SIG-M5 treated with dmso at 0.1 percent for 504 hours (cell line): ENCODE results near the gene NUCKS1.

Experiments
- DNase-seq: peaks from one replicate; lab custom pipeline; 2025; ENCODE audit not compliant: unreplicated experiment; lab: John Stamatoyannopoulos, UW

The NUCKS1 gene, protein sequence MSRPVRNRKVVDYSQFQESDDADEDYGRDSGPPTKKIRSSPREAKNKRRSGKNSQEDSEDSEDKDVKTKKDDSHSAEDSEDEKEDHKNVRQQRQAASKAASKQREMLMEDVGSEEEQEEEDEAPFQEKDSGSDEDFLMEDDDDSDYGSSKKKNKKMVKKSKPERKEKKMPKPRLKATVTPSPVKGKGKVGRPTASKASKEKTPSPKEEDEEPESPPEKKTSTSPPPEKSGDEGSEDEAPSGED

DNA sequence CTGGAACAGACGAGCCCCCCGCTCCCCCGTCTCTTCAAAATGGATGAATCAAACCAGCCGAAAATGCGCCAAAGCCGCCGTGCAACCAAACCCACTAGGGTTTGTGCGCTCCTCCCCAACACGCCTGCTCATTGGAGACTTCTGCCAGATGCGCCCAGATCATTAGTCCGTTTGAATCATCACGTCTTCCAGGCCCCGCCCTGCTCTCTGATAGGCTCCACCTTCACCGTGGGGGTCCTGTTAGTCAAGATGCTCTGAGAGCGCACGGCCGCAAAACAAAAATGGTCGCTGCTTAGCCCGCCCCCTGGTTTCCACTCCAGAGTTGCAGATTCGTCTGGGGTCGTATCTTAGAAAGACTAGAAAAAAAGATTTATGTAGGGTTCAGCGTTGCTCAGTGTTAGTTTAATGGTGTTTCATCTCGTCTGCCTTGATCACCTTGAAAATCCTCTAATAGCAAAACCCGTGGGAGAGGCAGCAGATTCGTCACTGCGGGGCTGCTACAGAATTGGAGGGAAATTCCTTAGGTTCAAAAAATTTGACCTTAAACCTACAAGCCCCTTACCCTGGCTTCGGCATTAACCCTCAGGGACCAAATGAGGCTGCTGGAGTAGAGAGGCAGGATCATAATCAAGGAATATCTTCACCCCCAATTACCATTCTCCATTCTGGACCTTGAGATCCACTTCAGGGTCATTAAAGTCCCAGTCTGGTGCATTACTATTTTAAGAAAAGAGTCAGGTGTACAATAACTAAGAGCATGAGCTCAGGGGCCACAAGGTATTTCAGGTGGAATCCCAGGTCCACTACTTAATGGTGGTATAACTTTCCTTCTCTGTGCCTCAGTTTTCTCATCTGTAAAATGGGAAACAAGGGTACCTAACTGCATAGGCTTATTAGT lies at the start of gene NUCKS1:
Gene NUCKS1 (minus strand): TSS at position 45 of the 898 bp plus-strand sequence. CDS start 209 bp downstream, outside the sequence.
- peak; percentile 100 for DNase-seq

DNA sequence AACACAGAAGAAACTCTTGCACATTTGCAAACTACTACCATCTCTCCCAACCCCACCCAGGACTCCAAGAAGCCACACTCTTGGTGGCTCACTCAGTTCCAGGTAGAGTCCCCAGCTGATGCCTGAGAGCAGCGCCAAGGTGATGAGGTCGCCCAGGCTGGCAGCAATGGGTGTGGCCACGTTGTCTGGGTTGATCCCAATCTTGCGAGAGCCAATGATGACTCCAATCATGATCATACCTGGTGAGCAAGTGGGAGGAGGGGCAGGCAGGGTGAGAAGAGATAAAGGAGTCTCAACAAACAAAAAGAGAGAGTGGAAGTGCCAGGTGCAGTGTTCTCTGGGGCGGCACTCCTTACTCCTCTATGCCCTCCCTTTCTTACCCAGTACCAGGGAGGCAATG lies 48.6 kb upstream of the NUCKS1 start:
- DNase-seq = no peak

DNA sequence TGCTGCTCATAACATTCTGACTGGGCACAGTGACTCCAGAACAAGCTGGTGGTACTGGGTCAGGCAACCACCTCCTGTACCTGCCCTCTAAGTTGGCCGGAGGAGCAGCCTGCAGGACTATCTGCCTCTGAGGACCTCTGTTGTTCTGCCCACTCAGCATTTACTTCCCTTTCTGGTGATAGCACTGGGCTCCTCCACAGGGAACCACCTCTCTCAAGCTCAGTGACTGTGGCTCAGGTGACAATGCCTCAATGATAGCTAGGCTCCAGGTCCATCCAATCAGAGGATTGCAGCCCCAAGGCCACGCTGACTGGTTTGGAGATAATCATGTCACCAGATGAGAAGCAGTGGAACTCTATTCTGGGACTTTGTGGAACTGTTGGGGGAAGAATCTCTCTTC lies 47.2 kb upstream of the NUCKS1 start:
- DNase-seq = no peak

DNA sequence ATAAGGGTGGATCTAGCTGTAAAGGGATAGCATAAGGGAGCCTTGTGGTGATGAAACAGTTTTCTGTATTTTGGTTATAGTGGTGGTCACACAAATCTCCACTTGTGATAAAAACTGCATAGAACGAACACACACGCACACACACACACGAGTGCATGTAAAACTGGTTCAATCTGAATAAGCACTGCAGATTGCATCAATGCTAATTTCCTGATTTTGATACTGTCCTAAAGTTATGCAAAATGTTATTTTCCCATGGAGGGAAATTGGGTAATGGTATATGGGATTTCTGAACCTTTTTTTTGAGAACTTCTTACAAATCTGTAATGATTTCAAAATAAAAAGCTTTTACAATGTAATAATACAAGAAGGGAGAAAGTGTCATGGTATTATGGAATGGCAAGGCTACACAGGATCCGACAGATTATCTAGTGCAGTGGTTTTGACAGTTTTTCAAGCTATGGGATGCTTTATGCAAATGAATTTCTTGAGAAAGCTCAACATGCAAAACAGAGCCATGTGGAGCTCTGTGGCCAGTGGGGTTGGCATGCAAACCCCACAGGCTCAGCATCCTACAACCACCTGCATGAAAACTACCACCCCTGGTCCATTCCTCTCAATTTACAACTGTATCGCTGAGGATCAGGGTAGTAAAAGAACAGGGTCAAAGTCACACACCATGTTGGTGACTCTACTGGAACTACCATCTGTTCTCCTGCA lies 44.2 kb upstream of the NUCKS1 start:
- no peak for DNase-seq

DNA sequence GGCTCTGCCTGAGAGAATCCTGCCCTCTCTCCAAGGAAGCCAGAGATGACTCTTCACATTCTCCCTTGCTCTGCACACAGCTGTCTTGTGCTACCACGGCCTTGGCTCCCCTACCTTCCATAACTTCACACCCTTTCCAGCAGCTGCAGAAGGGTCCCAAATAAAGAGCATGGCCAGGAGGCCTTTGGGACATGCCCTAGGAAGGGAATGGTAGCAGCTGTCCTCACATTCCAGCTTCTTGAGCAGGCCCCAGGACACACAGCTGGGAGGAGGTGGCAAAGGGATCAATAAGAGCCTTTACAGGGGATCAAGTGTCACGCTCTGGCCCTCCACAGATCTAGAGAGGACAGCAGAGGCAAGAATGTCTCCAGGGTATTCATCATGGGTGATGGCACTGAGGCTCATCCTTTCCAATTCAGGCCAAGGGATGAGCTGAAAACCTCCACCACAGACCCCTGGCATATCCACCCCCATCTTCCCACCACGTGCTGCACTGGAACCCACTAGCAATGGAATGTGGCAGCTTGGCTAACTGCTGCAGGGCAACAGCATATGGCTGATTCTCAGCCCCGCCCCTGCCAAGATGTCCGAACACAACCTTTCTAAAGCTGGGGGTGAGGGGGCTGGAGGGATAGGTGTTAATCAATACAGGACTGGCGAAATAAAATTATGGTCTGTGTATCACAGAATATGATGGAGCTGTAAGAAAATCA lies 43.1 kb upstream of the NUCKS1 start:
- DNase-seq = no peak

DNA sequence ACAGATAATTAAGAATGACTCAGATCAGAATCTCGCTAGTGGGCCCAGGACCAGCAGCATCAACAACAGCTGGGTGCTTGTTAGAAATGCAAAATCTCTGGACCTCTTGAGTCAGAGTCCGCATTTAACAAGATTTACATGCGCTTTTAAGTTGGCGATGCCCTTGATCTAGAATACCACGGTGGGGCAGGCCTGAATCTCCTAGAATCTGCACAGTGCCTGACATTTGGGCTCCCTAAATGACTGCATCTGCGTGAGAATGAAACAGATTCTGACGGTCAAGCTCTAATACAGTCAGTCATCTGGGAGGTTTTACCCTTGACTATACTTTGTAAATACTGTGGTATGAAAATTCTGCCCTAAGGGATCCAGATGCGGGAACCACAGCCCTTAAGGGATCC lies 42.5 kb upstream of the NUCKS1 start:
- DNase-seq = no peak

DNA sequence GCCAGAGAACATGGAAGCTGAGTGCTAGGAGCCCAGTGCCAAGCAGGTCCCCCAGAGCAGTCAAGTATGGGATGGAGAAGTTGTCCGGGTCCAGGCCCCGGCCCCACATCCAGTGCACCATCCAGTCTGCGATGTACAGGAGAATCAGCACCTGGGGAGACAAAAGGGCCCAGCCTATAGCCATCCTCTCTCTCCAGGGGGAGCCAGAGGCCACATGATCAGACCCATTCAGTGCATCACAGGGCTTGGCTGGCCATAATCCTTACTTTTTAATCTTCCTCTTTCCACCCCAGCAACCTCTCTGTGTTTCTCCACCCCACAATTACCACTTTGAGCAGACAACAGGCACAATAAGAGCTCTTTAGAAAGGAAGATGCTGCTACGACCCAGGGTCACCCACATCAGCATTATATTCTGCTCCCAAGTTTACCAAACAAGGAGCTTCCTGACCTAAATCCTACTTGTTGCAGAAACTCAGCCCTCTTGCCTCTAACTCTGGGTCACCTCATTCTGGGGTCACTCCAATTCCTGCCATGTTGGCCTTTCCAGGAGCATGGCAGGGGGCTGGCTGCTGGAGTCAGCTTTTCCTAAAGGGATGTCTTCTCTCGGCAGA lies 41.7 kb upstream of the NUCKS1 start:
- DNase-seq = peak; percentile 79

DNA sequence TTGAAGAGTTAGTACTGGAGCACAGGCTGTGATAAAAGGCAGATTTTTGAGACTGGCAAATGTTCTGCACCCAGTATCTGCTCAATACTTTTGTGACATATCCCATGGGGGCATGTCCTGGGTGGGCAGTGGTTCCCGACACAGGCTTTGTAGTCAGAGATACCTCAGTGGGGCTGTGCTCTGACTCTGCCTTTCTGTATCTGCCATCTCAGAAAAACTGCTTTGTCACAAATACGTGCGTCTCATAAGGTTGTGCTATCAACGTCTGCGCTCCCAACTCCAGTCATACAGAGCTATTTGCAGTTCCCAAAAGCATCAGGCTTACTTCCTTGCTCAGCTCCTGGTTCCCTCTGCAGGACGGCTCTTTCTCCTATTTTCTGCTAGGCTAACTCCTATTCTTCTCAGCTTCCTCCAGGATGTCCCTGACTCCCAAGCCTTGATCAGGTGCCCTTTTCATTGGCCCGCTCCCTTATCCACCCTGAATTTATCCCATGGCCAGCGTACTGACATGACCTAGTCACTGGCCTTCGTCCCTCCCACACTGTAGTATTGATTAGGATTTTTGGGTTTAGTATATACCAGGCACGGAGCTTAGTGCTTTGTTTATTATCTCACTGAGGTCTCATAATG lies 37.4 kb upstream of the NUCKS1 start:
- no peak for DNase-seq

DNA sequence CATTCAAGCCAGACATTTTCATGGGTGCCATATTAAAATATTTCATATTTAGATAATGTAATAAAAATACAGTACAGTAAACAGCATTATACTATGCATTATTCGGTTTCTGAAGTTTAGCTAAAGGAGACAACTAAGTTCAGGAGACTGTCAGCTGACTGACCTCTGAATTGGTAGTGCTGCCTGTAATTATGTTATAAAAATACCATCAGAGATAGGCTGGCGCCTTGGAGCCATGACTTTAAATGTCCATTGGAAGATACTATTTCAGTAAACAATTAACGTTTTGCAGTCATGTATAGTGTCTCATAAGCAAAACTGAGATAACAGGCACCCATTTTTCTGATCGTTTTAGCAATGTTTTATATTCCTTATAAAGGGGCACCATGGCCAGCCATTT lies 36.6 kb upstream of the NUCKS1 start:
- DNase-seq = no peak

DNA sequence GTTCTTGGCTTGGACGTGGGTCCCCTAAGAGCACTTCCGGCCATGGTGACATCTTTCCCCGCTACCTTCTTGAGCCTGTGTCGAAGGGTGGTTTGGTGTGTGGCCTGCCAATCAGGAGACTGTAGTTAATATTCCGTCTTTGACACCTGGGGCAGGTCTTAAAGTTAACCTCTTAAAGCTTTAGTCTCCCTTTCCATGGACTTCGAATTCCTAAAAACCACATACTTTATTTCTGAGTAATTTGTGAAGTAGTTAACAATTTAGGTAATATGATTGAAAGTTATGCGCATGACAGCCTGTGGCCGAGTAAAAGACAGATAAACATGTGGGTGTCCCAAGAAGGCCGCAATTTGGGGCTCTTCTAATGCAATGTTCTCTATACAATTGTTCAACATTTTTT lies 35.5 kb upstream of the NUCKS1 start:
- no peak for DNase-seq

DNA sequence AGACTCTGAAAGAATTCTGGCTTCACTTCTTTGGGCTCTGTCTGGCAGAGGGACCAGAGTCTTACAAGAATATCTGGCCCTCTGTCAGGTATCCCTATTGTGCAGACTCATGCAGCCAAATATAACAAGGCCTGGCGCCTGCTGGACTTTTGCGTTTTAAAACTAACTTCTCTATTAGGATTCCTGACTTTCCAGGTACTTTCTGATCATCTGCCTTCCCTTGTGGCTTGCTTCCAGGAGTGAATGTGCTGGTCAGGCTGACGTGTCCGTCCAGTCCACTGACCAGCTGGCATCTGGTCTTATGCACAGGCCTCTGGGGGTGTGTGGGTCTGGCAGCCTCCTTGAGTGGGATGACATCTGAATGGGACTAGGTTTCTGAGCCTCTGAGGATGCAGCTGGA lies 33.9 kb upstream of the NUCKS1 start:
- DNase-seq = no peak

DNA sequence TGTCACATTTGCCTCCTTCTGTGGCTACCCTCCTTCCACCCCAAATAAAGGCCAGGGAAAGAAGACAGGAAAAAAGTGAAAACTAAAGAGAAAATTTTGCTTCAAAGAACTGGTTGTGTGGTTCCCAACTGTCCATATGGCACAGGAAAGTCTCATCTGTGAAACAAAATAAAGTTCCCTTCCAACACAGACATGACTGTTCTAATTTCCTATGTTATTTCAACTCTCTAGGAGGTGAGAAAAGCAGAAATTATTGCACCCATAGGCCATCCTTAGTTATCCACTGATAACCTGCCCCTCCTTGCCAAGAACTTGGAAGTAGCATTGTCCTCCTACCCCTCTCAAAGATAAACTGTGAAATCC lies 33.4 kb upstream of the NUCKS1 start:
- DNase-seq = no peak

DNA sequence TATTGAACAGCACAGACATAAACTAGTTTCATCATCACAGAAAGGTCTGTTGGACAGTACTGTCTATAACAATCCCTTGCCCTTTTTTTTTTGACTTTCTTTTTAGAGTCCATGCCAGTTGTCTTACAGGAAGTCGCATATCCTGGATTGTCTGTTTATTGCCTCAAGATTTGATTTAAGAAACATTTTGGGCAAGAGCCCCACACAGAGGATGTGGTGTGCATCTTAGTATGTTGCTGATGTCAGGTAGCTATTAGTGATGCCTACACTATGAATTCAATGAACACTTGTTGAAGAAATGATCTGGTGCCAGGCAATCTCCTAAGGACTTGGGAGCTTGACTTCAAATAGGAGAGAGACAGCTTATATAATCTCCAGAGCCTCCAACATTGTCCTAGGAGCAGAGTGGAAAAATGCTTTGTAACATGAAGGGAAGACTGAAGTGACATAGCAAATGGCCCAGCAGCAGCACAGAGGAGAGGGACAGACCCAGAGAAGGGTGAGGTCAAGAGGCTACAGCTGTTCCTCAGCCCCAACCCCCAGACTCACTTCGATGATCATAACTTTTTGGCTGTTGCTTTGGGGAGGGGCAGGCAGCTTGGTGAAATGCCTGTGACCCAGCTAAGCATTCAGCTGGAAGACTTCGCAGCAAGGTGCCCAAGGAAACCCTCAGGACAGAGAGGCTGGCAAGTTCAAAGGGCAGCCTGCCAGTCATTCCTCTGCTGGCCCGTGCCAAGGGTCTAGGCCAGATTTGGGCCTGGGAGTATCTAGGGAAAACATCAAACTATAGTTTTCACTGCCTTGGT lies 32.8 kb upstream of the NUCKS1 start:
- no peak for DNase-seq

DNA sequence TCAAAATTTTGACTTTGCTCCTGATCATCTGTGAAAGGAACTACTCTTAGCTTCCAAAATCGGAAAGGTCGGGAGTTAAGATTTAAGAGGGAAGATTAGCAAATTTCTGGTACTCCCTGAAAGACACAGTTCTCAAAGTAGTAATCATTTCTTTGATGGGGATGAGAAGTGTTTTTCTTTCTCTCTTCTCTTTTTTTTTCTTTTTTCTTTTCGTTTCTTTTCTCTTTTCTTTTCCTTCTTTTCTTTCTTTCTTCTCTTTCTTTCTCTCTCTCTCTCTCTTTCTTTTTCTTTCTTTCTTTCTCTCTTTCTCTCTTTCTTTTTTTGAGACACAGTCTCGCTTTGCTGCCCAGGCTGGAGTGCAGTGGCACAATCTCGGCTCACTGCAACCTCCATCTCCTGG lies 30.4 kb upstream of the NUCKS1 start:
- no peak for DNase-seq

DNA sequence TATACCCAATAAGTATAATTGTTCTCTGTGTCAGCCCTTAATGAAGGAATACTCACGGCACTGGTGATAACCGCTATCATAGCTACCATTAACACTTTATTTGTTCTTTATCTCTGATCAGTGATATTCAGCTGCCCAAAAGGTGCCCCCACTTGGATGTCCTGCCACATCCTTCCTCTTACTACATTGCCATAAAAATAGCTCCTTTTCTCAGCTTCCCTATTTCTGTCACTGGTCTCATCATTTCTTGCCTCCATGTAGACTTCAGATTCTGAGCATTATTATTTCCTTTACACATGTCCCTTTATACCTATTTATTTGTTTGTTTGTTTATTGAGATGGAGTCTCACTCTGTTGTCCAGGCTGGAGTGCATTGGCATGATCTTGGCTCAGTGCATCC lies 28.0 kb upstream of the NUCKS1 start:
- DNase-seq = peak; percentile 92

DNA sequence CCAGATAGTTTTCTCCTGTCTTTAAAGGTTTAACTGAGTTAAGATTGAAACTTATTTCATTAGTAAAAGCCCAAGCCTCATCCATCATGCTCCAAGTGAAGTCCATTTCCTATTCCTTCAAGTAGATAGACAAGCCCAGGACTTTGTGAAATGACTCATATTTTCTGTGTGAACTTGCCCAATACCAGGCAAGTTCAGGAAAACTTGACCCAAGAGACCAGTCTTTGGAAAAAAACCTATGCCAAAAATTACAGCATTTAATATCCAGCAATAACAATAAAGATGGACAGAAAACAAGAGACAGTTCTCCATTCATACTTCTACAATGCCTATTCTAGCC lies 25.7 kb upstream of the NUCKS1 start:
- peak; percentile 67 for DNase-seq

DNA sequence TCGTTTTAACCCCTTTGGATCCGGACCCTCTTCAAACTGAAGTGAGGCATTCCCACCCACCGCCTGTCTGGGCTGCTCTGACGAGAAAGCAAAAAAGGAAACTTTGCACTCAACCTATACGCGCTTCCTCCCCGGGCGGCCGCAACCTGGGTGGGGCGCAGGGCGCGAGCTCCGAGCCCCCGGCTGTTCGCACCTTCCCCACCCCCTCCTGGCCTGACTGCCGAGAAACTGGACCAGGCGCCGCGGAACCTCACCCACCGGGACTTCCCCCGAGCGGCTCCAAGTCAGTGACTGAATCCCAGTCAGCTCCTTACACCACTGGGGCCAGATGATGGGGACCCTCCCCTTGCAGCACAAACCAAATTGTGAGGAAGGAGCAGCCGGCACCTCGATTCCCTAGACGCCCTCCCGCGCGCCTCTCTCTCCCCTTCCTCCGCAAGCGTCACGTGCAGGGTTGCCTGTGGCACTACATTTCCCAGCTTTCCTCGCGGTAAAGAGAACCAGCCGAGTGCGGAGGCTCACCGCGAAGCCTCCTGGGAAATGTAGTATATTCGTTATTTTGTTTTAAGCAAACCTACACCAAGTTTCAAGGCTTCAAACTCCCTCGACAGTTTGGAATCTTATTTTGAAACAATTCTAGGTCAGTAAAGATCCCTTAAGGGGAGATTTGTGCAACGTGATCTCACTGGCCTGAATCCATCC lies 25.2 kb upstream of the NUCKS1 start, which contains the start of gene RAB29:
Gene RAB29 (minus strand): TSS at position 468 of the 702 bp plus-strand sequence. CDS start 526 bp downstream, outside the sequence.
- DNase-seq = peak; percentile 96

DNA sequence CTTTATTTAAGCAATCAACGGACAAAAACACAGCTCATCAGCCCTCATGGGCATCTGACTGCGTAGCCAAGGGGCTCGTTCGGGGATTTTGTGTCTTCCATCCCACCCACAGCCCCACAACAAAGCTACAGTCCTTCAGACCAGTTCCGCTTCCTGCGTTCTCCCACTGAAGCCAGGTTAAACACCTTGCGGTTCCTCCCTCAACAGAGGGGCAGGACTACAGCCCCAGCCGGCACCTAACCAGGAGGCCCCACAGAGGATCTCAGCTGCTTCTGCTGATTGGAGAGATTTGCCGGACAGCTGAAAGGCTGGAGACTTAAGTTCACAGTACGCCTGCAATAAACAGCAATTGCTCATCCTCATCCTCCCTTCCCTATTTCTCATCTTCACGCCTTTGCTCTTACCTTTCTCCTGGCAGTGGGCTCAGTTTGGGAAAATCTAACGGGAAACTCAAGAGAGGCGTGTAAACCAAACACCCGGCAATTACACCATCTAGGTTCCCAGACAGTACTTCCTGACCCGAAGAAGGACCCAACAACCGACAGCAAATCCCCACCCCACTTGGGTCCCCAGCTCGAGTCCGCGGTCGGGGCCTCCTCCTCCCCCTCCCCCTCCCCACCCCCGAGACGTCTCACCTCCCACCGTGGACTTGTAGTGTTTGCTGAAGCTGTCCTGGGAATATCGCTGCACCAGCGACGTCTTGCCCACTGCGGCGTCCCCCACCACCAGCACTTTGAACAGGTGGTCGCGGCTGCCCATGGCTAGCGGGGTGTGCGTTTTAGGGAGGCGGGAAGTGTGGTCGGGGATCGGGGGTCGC lies 24.4 kb upstream of the NUCKS1 start:
- peak; percentile 76 for DNase-seq
